ENCODE results near the gene SLC25A29. TPM values are rescaled to one million over a fixed set of nuclear protein-coding genes. Genes with fewer than 3 reads are reported as not detected.

The SLC25A29 gene
- total RNA-seq, 1 donor from 2014 or later: 30.8 TPM

GRCh38 chr14:100323121-100323941 lies 17.1 kb upstream of the SLC25A29 start, which contains the start of gene SLC25A47:
TSS of gene SLC25A47 (plus strand) at chr14:100323339. CDS start at chr14:100323415, 76 bp downstream.
- H3K9ac ChIP-seq (ENCODE audit: low read depth in 1 of 3, low read length in 3 of 3): no peak within 1 kb of the TSS
- H3K27ac ChIP-seq (ENCODE audit: low read depth, low read length): no peak within 1 kb of the TSS
- no peak within 1 kb of the TSS for H3K4me3 ChIP-seq (ENCODE audit: low read length in 3 of 3)
- no peaks in the 10 kb centered on the region for H3K36me3 ChIP-seq (ENCODE audit: control insufficient read depth in 3 of 3, insufficient read depth in 3 of 3, low read length in 3 of 3)
- no peaks in the 10 kb centered on the region for H3K9me3 ChIP-seq (ENCODE audit: control insufficient read depth in 3 of 3, low read length in 3 of 3)
- H3K4me1 ChIP-seq (ENCODE audit: control insufficient read depth in 3 of 3, insufficient read depth in 3 of 3, low read length in 3 of 3): peaks cover 3 to 12% (median 8%) of the 10 kb centered on the region in 3 donors
- no peaks in the 10 kb centered on the region for H3K27me3 ChIP-seq (ENCODE audit: control insufficient read depth in 3 of 3, insufficient read depth in 3 of 3, low read length in 3 of 3)

- no peak overlapping the region for H3K27ac ChIP-seq (ENCODE audit: low read depth, low read length)
- no peaks in the 10 kb centered on the region for H3K9me3 ChIP-seq (ENCODE audit: control insufficient read depth in 3 of 3, low read length in 3 of 3)
- H3K9ac ChIP-seq (ENCODE audit: low read depth in 1 of 3, low read length in 3 of 3): no peak overlapping the region
- no peaks in the 10 kb centered on the region for H3K36me3 ChIP-seq (ENCODE audit: control insufficient read depth in 3 of 3, insufficient read depth in 3 of 3, low read length in 3 of 3)
- no peak overlapping the region for H3K4me3 ChIP-seq (ENCODE audit: low read length in 3 of 3)
- H3K4me1 ChIP-seq (ENCODE audit: control insufficient read depth in 3 of 3, insufficient read depth in 3 of 3, low read length in 3 of 3): peaks cover 4 to 20% (median 12%) of the 10 kb centered on the region in 3 donors
- no peaks in the 10 kb centered on the region for H3K27me3 ChIP-seq (ENCODE audit: control insufficient read depth in 3 of 3, insufficient read depth in 3 of 3, low read length in 3 of 3)
Observed at GRCh38 chr14:100322138-100322957, 16.1 kb upstream of the SLC25A29 start.

- Histone ChIP-seq H3K36me3 (ENCODE audit: control insufficient read depth in 3 of 3, insufficient read depth in 3 of 3, low read length in 3 of 3) (no peaks in the 10 kb centered on the region), H3K4me3 (ENCODE audit: low read length in 3 of 3) (no peak overlapping the region), H3K4me1 (ENCODE audit: control insufficient read depth in 3 of 3, insufficient read depth in 3 of 3, low read length in 3 of 3) (peaks cover 4 to 21% (median 12%) of the 10 kb centered on the region in 3 donors), H3K9me3 (ENCODE audit: control insufficient read depth in 3 of 3, low read length in 3 of 3) (no peaks in the 10 kb centered on the region), H3K27me3 (ENCODE audit: control insufficient read depth in 3 of 3, insufficient read depth in 3 of 3, low read length in 3 of 3) (no peaks in the 10 kb centered on the region), H3K27ac (ENCODE audit: low read depth, low read length) (no peak overlapping the region), H3K9ac (ENCODE audit: low read depth in 1 of 3, low read length in 3 of 3) (no peak overlapping the region)
Observed at GRCh38 chr14:100321473-100322137, 15.4 kb upstream of the SLC25A29 start.

- H3K36me3 ChIP-seq (ENCODE audit: control insufficient read depth in 3 of 3, insufficient read depth in 3 of 3, low read length in 3 of 3): no peaks in the 10 kb centered on the region
- no peak overlapping the region for H3K9ac ChIP-seq (ENCODE audit: low read depth in 1 of 3, low read length in 3 of 3)
- no peaks in the 10 kb centered on the region for H3K27me3 ChIP-seq (ENCODE audit: control insufficient read depth in 3 of 3, insufficient read depth in 3 of 3, low read length in 3 of 3)
- H3K4me3 ChIP-seq (ENCODE audit: low read length in 3 of 3): no peak overlapping the region
- no peak overlapping the region for H3K27ac ChIP-seq (ENCODE audit: low read depth, low read length)
- H3K9me3 ChIP-seq (ENCODE audit: control insufficient read depth in 3 of 3, low read length in 3 of 3): no peaks in the 10 kb centered on the region
- peaks cover 4 to 21% (median 12%) of the 10 kb centered on the region in 3 donors for H3K4me1 ChIP-seq (ENCODE audit: control insufficient read depth in 3 of 3, insufficient read depth in 3 of 3, low read length in 3 of 3)
Observed at GRCh38 chr14:100320157-100320856, 14.1 kb upstream of the SLC25A29 start.

- Histone ChIP-seq H3K27me3 (ENCODE audit: control insufficient read depth in 3 of 3, insufficient read depth in 3 of 3, low read length in 3 of 3) (no peaks in the 10 kb centered on the region), H3K4me1 (ENCODE audit: control insufficient read depth in 3 of 3, insufficient read depth in 3 of 3, low read length in 3 of 3) (peaks cover 10 to 36% (median 22%) of the 10 kb centered on the region in 3 donors), H3K9me3 (ENCODE audit: control insufficient read depth in 3 of 3, low read length in 3 of 3) (no peaks in the 10 kb centered on the region), H3K36me3 (ENCODE audit: control insufficient read depth in 3 of 3, insufficient read depth in 3 of 3, low read length in 3 of 3) (no peaks in the 10 kb centered on the region), H3K27ac (ENCODE audit: low read depth, low read length) (peak overlapping the region; percentile 51), H3K9ac (ENCODE audit: low read depth in 1 of 3, low read length in 3 of 3) (peak overlapping the region; percentile 68 to 76 (median 70)), H3K4me3 (ENCODE audit: low read length in 3 of 3) (peak overlapping the region; percentile 55 to 63 (median 56))
Observed at GRCh38 chr14:100317912-100318808, 11.9 kb upstream of the SLC25A29 start.

GRCh38 chr14:100317389-100317788 lies 11.1 kb upstream of the SLC25A29 start:
- no peaks in the 10 kb centered on the region for H3K9me3 ChIP-seq (ENCODE audit: control insufficient read depth in 3 of 3, low read length in 3 of 3)
- no peaks in the 10 kb centered on the region for H3K36me3 ChIP-seq (ENCODE audit: control insufficient read depth in 3 of 3, insufficient read depth in 3 of 3, low read length in 3 of 3)
- H3K9ac ChIP-seq (ENCODE audit: low read depth in 1 of 3, low read length in 3 of 3): peak overlapping the region in 2 of 3 donors; percentile 70 to 76
- H3K27ac ChIP-seq (ENCODE audit: low read depth, low read length): no peak overlapping the region
- no peak overlapping the region for H3K4me3 ChIP-seq (ENCODE audit: low read length in 3 of 3)
- H3K27me3 ChIP-seq (ENCODE audit: control insufficient read depth in 3 of 3, insufficient read depth in 3 of 3, low read length in 3 of 3): no peaks in the 10 kb centered on the region
- peaks cover 13 to 42% (median 28%) of the 10 kb centered on the region in 3 donors for H3K4me1 ChIP-seq (ENCODE audit: control insufficient read depth in 3 of 3, insufficient read depth in 3 of 3, low read length in 3 of 3)

GRCh38 chr14:100314724-100315123 lies 8.5 kb upstream of the SLC25A29 start:
- Histone ChIP-seq H3K36me3 (ENCODE audit: control insufficient read depth in 3 of 3, insufficient read depth in 3 of 3, low read length in 3 of 3) (no peaks in the 10 kb centered on the region), H3K27ac (ENCODE audit: low read depth, low read length) (no peak overlapping the region), H3K27me3 (ENCODE audit: control insufficient read depth in 3 of 3, insufficient read depth in 3 of 3, low read length in 3 of 3) (no peaks in the 10 kb centered on the region), H3K4me3 (ENCODE audit: low read length in 3 of 3) (no peak overlapping the region), H3K9me3 (ENCODE audit: control insufficient read depth in 3 of 3, low read length in 3 of 3) (no peaks in the 10 kb centered on the region), H3K9ac (ENCODE audit: low read depth in 1 of 3, low read length in 3 of 3) (no peak overlapping the region), H3K4me1 (ENCODE audit: control insufficient read depth in 3 of 3, insufficient read depth in 3 of 3, low read length in 3 of 3) (peaks cover 13 to 33% (median 25%) of the 10 kb centered on the region in 3 donors)

GRCh38 chr14:100313464-100314230 lies 7.4 kb upstream of the SLC25A29 start:
- Histone ChIP-seq H3K9me3 (ENCODE audit: control insufficient read depth in 3 of 3, low read length in 3 of 3) (no peaks in the 10 kb centered on the region), H3K4me1 (ENCODE audit: control insufficient read depth in 3 of 3, insufficient read depth in 3 of 3, low read length in 3 of 3) (peaks cover 13 to 39% (median 33%) of the 10 kb centered on the region in 3 donors), H3K27me3 (ENCODE audit: control insufficient read depth in 3 of 3, insufficient read depth in 3 of 3, low read length in 3 of 3) (no peaks in the 10 kb centered on the region), H3K9ac (ENCODE audit: low read depth in 1 of 3, low read length in 3 of 3) (peak overlapping the region in 1 of 3 donors; percentile 60), H3K27ac (ENCODE audit: low read depth, low read length) (peak overlapping the region; percentile 59), H3K4me3 (ENCODE audit: low read length in 3 of 3) (peak overlapping the region in 2 of 3 donors; percentile 12 to 52), H3K36me3 (ENCODE audit: control insufficient read depth in 3 of 3, insufficient read depth in 3 of 3, low read length in 3 of 3) (no peaks in the 10 kb centered on the region)
